Colonic mucosa (tissue), 4 donors: ENCODE measurements around the gene NIN. TPM values are rescaled to one million over a fixed set of nuclear protein-coding genes. Genes with fewer than 3 reads are reported as not detected.

Source experiments
- DNase-seq: peaks from one replicate; pipeline ENCODE4 v3.0.0-alpha.2; 2020
- H3K27ac ChIP-seq: fragments of 200-600 bp; one replicate; pipeline ENCODE4 v1.8.0; 2021
- H3K27me3 ChIP-seq: fragments of 200-600 bp; one replicate; pipeline ENCODE4 v1.8.0; 2021
- H3K36me3 ChIP-seq: fragments of 200-600 bp; one replicate; pipeline ENCODE4 v1.8.0; 2021
- H3K4me1 ChIP-seq: fragments of 200-600 bp; one replicate; pipeline ENCODE4 v1.8.0; 2021; ENCODE audit warnings: mild to moderate bottlenecking
- H3K4me3 ChIP-seq: fragments of 200-600 bp; one replicate; pipeline ENCODE4 v1.8.0; 2021
- H3K9ac ChIP-seq, 2 donors: one replicate each; pipeline ENCODE4 v1.7.0; 2013; ENCODE audit warnings: control low read depth in 2 of 2, low read depth in 2 of 2, low read length in 2 of 2
- H3K9me3 ChIP-seq: fragments of 200-600 bp; one replicate; pipeline ENCODE4 v1.8.0; 2021
- intact Hi-C: fragments of 100-400 bp; cut with DNase I; formaldehyde crosslinking; loops from one replicate; pipeline ENCODE4 v1.14.1; 2022
- total RNA-seq, 2 donors: library from RNA; stranded (reverse); fragmentation: NEBNext Ultra II Directional in 1 of 2; extraction: Animal tissue kit (Norgen Biotek cat#: 25700) in 1 of 2; gene quantifications; one replicate each; pipeline ENCODE4 v1.2.1, GENCODE V29; 2021
- TF ChIP-seq, protein P1 (sequence below): fragments of 200-600 bp; IDR thresholded peaks from one replicate; pipeline ENCODE4 v1.8.0; 2022; ENCODE audit warnings: antibody characterized with exemption, mild to moderate bottlenecking
- donor health status: healthy.
- donor health status: DM: no; HTN: no; CAD: no.
- donor health status: DM: no; HTN: no; CAD: no.

The NIN gene
- total RNA-seq, 2 donors from 2014 or later: 13.7 to 19.8 TPM

DNA sequence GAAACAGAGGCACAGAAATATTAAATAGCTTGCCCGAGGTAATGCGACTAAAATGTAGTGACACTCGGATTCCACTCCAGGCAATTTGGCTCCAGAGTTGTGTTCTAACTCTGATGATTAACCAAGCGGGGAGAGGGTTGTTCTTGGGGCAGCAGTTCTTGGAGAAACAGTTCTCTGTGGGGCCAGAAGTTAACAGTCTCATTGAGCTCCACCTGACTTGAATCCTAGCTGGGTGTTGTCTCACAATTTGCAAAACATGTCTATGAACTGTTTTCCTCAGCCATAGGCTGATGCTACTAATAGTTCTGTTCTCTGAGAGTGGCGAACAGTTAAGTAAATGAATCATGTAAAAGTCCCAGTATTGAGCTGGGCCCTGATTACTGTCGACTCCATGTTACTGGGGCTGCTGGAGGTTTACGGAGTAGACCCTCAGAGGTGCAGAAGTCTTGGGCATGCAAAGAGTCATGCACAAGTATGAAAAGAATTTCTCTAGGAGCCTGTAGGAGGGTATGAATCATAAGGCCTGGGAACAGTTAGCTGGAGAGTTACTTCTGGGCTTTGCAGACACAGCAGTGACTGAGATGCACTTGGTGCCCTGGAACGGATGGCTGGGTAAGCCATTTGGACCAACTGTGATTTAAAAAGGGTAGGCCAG, 15.4 kb upstream of the NIN start:
- H3K4me1 ChIP-seq: no peaks in the 10 kb centered on the region
- intact Hi-C loops: no loop called here
- no peak for DNase-seq
- TF ChIP-seq, protein P1, sequence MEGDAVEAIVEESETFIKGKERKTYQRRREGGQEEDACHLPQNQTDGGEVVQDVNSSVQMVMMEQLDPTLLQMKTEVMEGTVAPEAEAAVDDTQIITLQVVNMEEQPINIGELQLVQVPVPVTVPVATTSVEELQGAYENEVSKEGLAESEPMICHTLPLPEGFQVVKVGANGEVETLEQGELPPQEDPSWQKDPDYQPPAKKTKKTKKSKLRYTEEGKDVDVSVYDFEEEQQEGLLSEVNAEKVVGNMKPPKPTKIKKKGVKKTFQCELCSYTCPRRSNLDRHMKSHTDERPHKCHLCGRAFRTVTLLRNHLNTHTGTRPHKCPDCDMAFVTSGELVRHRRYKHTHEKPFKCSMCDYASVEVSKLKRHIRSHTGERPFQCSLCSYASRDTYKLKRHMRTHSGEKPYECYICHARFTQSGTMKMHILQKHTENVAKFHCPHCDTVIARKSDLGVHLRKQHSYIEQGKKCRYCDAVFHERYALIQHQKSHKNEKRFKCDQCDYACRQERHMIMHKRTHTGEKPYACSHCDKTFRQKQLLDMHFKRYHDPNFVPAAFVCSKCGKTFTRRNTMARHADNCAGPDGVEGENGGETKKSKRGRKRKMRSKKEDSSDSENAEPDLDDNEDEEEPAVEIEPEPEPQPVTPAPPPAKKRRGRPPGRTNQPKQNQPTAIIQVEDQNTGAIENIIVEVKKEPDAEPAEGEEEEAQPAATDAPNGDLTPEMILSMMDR: no peak
- H3K9ac ChIP-seq: no peak overlapping the region
- H3K9me3 ChIP-seq: no peaks in the 10 kb centered on the region
- H3K36me3 ChIP-seq: no peaks in the 10 kb centered on the region
- H3K4me3 ChIP-seq: no peak overlapping the region
- no peak overlapping the region for H3K27ac ChIP-seq
- no peaks in the 10 kb centered on the region for H3K27me3 ChIP-seq

DNA sequence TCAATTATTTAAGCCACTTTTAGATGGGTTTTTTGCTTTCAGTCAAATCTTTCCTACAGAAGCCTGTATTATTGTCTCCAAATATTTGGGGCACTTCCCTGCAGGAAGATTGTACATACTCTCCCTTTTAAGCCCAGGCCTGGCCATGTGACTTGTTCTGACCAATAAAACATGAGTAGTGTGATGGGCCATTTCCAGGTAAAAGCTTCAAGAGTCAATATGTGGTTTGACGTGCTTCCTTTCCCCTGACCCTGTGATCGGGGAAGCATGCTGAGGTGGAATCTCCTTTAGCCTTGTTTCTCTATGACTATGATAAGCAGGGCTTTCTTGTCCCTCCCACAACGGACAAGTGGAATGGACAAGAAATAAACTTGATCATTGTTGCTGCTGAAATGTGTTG, 14.2 kb upstream of the NIN start:
- no peak for DNase-seq
- H3K9me3 ChIP-seq: no peaks in the 10 kb centered on the region
- H3K9ac ChIP-seq: no peak overlapping the region
- H3K27me3 ChIP-seq: no peaks in the 10 kb centered on the region
- TF ChIP-seq, protein P1: no peak
- intact Hi-C loops: no loop called here
- H3K27ac ChIP-seq: no peak overlapping the region
- H3K4me3 ChIP-seq: no peak overlapping the region
- no peaks in the 10 kb centered on the region for H3K36me3 ChIP-seq
- H3K4me1 ChIP-seq: no peaks in the 10 kb centered on the region

DNA sequence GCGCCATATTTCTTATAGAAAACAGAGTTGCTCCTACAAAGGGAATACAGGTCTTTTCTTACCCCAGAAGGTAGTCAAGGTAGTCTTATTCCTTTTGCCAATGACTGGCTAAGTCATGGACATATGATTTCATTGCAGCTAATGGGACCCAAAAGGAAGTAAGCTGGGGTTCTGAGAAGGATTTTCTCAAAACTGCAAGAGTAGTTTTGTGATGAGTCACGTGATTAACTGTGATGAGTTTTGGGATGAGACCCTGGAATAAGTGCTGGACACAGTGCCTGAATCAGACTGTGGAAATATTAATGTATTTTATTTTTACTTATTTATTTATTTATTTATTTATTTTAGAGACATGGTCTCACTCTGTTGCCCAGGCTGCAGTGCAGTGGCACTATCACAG, 13.4 kb upstream of the NIN start:
- DNase-seq: no peak
- intact Hi-C loops: no loop called here
- no peaks in the 10 kb centered on the region for H3K36me3 ChIP-seq
- H3K4me3 ChIP-seq: no peak overlapping the region
- no peak overlapping the region for H3K9ac ChIP-seq
- TF ChIP-seq, protein P1: no peak
- no peak overlapping the region for H3K27ac ChIP-seq
- H3K27me3 ChIP-seq: no peaks in the 10 kb centered on the region
- H3K4me1 ChIP-seq: no peaks in the 10 kb centered on the region
- H3K9me3 ChIP-seq: no peaks in the 10 kb centered on the region

DNA sequence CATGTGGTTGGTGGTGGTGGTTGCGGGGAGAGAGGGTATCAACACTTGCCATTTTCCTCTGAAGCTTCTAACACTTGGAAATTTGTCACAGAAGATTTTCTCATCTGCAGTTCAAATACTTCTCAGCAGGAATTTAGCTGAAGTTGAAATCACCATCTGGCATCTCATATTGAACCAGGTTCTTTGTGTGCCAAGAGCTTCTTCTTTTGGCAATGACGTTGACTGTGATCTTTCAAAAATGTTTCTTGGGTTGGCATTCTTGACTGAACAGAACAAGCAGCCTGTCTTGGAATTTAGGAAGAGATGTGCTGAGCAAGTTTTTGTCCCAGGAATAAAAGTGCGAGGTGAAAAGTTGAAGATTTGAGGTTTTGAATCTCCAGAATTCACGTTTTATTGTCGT, 8.7 kb upstream of the NIN start:
- H3K27me3 ChIP-seq: no peaks in the 10 kb centered on the region
- intact Hi-C loops: no loop called here
- no peak overlapping the region for H3K4me3 ChIP-seq

DNA sequence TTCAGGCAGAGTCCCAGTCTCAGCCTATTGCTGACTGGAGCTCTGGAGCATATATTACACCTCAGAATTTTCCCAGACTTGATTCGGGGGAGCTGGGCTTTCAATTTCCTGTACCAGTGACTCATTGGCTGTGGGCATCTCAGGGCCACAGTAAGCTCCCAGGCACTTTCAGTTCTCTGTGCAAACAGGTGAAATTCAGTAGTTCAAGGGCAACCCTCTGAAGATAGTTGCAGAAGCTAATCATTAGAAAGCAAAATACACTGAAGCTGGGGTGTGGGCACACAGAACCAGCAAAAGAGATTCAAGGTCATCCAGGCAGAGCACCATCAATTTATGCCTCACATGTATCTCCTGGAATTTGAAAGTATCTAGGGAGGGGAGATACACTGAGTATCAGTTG, 8.1 kb upstream of the NIN start:
- H3K9me3 ChIP-seq: no peaks in the 10 kb centered on the region
- no peak for DNase-seq
- H3K36me3 ChIP-seq: no peaks in the 10 kb centered on the region
- H3K4me3 ChIP-seq: no peak overlapping the region
- no peak overlapping the region for H3K9ac ChIP-seq
- intact Hi-C loops: no loop called here
- no peak overlapping the region for H3K27ac ChIP-seq
- TF ChIP-seq, protein P1: no peak
- no peaks in the 10 kb centered on the region for H3K27me3 ChIP-seq
- no peaks in the 10 kb centered on the region for H3K4me1 ChIP-seq

More for the DNA sequence above, 8.7 kb upstream of the NIN start:
- Histone ChIP-seq H3K36me3 (no peaks in the 10 kb centered on the region), H3K4me1 (no peaks in the 10 kb centered on the region), H3K9ac (no peak overlapping the region), H3K9me3 (no peaks in the 10 kb centered on the region), H3K27ac (no peak overlapping the region)
- DNase-seq: no peak
- TF ChIP-seq, protein P1: no peak
